Measurements from ENCODE around the gene IFI6.

GRCh38 chr1:27645071-27645415 lies 26.9 kb downstream of the IFI6 start:
- TF ChIP-seq CTCF (IDR thresholded peaks at IDR 0.05) (no peak), POLR2A (IDR thresholded peaks at IDR 0.05) (no peak)

Measured in right lobe of liver (tissue), 4 donors.